GM19452 (cell line): Measurements from ENCODE around the gene PATL2.
"Not testable (repeated sequence)": the region's sequence is repeated elsewhere in the genome, so short reads cannot be mapped to it uniquely, and the experiment has no call there.

Experiments
- ATAC-seq: cut with Tn5 transposase; IDR thresholded peaks from one replicate; pipeline ENCODE4 v1.9.1; 2021; ENCODE audit not compliant: unreplicated experiment

Gene PATL2

DNA sequence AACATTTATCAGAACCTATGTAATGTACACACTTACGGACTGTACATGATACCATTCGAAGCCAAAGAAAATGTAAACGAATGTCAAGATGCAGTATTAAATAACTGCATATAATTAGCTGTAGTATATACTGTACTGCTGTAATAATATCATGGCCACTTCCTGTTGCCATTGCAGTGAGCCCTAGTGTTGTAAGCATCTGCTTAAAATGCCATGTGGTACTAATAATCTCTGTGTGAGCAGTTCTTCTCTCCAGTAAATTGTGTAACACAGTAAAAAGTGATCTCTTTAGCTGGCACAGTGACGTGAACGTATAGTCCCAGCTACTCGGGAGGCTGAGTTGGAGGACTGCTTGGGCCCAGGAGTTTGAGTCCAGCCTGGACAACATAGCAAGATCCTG lies 56.3 kb downstream of the PATL2 start:
- no peak for ATAC-seq

DNA sequence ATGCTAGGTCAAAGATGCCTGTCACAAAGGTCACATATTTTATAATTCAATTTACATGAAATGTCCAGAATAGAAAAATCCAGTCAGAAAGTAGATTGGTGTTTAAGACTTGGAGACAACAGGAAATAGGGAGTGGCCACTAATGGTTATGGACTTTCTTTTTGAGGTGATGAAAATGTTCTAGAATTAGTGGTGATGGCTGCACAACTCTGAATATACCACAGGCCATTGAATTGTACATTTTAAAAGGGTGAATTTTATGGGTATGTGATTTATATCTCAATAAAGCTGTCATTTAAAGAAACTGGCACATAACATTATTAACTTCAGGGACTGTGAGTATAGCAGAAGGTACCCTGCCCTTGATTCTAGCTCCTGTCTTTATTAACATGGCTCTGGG lies 63.5 kb downstream of the PATL2 start:
- ATAC-seq = no peak

DNA sequence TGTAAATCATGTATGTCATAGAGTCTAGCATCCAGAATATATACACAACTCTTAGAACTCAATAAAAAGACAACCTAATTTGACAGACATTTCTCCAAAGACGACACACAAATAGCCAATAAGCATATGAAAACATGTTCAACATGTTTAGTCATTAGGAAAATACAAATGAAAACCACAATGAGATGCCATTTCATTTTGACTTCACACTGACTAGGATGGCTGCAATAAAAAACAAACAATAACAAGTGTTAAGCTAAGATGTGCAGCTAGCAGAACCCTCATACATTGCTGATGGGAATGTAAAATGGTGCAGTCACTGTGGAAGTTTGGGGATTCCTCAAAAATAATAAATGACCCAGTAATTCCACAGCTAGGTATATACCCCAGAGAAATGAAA lies 64.1 kb downstream of the PATL2 start:
- ATAC-seq = no peak

DNA sequence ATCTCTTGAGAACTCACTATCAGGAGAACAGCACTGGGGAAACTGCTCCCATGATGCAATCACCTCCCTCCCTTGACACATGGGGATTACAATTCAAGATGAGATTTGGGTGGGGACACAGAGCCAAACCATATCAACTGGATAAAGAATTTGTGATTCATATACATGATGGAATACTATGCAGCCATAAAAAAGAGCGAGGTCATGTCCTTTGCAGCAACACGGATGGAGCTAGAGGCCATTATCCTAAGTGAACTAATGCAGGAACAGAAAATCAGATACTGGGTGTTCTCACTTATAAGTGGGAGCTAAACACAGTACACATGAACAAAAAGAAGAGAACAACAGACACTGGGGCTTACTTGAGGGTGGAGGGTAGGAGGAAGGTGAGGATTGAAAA lies 64.7 kb downstream of the PATL2 start:
- ATAC-seq = no peak

DNA sequence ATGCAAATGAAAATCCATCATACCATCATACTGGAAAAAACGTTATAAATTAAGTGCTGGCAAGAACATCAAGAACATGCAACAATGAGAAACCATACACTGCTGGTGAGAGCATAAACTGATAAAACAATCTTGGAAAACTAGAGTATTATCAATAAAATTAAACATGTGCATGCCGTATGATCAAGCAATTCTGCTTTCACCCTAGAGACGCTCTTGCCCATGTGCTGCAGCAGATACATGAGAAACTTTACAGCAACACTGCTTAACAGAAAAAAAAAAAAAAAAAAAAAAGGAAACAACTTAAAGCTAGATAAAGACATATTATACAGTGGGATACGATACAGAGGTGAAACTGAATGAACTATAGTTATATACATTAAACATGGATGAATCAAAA lies 69.5 kb downstream of the PATL2 start:
- ATAC-seq = no peak

DNA sequence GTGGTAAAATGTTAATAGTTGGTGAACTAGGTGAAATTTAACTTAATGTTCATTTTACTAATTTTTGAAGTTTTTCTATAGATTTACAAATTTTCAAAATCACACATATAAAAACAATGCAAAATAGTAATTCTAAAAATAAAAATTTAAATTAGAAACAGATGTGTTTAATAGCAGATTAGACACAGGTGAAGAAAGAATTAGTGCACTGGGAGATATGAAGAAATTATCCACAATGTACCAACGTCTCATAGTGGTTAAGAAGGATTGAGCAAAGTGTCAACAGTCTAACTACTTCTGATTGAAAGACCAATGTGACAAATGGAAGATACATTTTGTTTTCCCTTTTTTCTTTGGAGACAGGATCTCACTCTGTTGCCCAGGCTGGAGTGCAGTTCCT lies 74.1 kb downstream of the PATL2 start:
- no peak for ATAC-seq

DNA sequence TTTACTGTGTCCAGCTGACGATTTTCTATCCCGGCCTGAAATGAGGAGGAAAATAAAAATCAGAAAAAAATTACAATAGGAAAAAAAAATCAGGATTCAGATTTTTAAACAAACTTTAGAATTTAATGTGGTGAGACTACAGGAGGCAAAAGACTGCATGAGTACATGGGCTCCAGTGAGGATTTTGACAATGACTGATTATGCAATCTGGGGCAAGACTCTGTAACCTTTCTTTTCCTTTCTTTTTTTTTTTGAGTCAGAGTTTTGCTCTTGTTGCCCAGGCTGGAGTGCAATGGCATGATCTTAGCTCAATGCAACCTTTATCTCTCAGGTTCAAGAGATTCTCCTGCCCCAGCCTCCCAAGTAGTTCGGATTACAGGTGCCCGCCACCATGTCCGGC lies 77.5 kb downstream of the PATL2 start:
- no peak for ATAC-seq

DNA sequence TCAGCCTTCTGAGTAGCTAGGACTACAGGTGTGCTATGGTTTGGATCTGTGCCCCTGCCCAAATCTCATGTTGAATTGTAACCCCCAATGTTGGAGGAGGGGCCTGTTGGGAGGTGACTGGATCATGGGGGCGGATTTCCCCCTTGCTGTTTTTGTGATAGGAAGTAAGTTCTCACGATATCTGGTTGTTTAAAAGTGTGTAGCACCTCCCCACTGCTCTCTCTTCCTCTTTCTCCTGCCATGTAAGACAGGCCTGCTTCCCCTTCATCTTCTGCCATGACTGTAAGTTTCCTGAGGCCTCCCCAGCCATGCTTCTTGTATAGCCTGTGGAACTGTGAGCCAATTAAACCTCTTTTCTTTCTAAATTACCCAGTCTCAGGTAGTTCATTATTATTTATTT lies 85.8 kb downstream of the PATL2 start:
- ATAC-seq = not testable (repeated sequence)

DNA sequence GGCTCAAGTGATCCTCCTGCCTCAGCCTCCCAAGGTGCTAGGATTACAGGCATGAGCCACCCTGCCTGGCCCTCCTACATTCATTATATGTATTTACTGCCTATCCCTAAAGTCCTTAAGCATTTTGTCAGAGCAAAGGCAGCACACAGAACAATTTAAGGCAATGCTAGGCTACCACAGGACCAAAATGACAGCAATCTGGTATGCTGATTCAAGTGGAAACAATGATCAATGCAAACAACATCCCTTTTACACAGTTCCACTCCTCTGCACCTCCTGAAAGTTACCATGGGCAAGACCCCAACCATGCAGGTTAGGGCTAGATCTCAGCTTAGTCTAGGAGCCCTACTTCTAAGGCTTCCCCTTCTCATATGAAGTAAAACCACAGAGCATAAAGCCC lies 87.9 kb downstream of the PATL2 start:
- no peak for ATAC-seq

DNA sequence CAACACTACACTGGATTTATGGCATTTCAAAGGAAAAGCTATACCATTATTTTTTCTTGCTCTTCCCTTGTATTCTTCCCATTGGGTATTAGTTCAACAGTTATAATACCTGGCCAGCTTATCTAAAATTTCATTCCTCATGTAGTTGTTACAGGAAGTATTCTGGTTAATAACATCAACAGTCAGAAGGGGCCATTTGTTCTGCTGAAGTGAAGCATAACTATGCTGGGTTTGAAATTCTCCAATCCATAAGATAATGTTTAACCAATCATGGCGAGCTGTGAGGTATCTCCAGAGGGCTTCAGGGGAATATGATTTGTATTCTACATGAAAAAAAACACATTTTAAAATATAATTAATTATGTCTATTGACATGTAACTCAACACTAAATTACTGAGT lies 91.0 kb downstream of the PATL2 start:
- no peak for ATAC-seq

DNA sequence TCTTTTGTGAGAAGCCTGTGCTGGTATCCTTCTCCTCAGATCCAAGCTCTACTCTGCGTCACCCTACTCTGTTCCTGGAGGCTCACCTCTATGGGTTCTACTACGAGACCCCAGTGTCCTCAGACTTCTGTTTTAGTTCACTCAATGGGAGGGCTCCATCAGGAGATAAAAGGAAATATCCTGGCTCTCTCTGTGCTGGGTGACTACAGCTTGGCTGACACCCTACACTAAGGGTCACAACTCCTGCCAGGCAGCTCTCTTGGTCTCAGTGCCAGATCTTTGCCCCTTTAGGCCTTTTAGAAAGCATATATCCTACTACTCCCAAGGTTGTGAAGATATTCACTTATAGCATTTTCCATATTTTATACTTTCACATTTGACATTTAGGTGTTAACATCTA lies 94.1 kb downstream of the PATL2 start:
- ATAC-seq = no peak
